NOMO-1 (cell line): ENCODE data around the gene OR10K2.

Experiments
- DNase-seq, 2 experiments: peaks; one replicate each; lab custom pipeline; 2025; ENCODE audit not compliant: unreplicated experiment in 2 of 2; lab: John Stamatoyannopoulos, UW

The OR10K2 gene

DNA sequence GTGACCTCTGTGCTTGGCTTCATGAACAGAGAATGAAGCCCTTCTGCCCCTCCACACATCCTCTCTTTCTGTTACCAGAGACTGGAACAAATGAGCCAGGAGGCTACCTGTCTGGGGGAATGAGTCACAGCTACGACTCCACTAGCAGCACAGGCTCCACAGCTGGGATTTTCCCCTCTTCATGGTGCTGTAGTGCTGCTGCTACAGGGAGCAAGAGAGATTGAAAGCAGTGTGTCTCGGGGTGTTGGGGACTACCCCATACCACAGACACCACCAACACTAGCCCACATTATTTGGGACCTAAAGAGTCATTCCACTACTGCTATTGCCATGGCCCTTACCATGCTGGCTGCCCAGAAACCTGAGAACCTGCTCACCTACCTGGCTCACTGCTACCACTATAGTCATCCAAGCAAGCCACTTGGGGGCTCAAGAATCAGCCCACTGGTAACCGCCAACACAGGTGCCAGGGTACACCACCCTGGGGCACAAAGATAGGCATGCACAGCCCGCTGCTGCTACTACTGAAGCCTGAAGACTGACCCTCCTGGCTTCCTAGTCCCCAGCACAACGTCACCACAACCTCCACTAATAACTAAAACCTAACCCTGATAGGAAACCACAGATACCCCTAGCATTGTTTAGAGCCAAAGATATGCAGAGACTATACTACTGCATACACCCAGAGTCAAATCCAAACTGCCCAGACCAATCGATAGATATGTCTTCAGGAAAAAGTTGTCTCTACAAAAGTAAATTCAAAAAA is 54.7 kb downstream of the OR10K2 start:
- DNase-seq = no peak
